Stimulated activated naive CD4-positive, alpha-beta T cell treated with Interleukin-2 at 50 U/mL for 16 hours (primary cell): ENCODE results near the gene ACTR1B.
"Not testable (repeated sequence)": the region's sequence is repeated elsewhere in the genome, so short reads cannot be mapped to it uniquely, and the experiment has no call there.

ENCODE experiments used
- DNase-seq: peaks from one replicate; lab custom pipeline; 2025; lab: John Stamatoyannopoulos, UW

Gene ACTR1B

GRCh38 chr2:97688062-97688827, 24.4 kb upstream of the ACTR1B start:
- DNase-seq = no peak

DNA sequence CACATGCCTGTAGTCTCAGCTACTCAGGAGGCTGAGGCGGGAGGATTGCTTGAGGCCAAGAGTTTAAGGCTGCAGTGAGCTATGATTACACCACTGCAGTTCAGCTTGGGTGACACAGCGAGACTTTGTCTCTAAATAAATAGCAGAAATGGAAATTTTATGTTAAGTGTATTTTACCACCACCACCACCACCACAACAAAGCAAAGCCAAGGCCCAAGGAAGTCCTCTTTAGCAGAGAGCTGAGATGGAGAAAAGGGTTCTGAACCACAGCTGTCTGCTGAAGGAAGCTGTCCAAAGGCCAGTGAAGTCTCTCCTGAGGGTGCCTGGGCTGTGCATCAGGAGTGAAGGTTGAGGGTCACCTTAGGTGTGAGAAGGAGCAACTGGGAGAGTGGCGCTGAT, 23.4 kb upstream of the ACTR1B start:
- not testable (repeated sequence) for DNase-seq

DNA sequence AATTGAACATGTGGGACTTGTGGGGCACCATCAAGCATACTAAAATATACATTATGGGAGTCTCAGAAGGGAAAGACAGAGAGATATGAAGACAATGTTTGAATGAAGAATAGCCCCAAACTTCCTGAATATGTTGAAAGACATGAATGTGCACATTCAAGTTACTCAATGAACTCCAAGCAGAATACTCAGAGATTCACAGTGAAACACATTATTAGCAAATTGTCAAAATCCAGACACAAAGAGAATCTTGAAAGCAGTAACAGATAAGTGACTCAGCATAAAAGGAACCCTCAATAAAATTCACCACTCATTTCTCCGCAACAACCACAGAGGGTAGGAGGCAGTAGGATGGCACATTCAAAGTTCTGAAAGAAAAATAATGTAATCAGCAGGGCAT, 14.5 kb upstream of the ACTR1B start:
- DNase-seq = no peak

GRCh38 chr2:97677480-97677879, 13.6 kb upstream of the ACTR1B start:
- DNase-seq = no peak

GRCh38 chr2:97676620-97677019, 12.8 kb upstream of the ACTR1B start:
- DNase-seq = no peak

DNA sequence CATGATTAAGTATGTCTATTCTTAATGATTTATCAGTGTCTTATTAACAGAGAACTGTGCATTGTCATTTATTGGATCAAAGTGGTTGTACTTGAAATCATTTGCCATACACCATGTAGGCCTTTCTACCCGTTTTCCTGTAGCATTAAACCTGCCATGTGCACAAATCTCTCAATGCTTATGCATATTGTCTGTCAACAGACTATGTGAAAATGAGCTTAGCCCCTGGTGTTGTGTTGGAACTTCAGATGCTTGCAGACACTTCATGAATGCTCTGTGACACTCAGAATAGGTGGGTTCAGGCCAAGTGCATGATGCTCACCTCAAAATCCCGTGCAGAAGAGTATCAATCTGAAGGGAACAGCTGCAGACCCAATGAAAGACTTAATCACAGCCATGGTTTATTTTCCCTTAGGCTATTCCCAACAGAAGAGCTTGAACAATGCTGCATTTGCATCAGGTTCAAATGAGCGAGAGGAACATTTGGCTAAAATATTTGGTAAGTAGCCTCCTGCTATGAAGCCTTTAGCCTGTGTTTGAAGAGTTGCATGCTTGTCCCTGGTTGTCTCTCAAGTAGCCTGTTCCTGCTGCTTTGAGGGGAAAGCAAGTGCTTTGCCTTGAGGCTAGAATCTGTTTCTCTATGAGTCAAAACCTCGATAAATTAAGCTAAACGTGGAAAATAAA, 11.7 kb upstream of the ACTR1B start:
- DNase-seq = no peak

DNA sequence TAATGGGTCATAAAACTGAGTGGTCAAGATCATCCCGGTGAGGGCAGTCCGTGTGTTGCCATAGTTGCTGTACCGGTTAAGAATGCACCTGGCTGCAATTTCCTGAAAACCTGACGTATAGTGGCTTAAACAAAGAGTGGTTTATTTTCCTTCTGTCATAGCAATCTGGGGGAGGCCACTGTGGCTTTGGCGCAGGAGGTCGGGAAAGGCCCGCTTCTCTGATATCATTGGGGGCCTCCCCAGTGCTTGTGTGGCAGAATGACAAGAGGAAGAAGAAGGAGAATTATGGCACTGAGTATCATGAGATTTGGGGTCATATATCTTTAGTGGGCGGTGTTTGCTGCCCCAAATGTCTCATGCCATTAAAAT, 10.1 kb upstream of the ACTR1B start:
- DNase-seq = peak; percentile 19

DNA sequence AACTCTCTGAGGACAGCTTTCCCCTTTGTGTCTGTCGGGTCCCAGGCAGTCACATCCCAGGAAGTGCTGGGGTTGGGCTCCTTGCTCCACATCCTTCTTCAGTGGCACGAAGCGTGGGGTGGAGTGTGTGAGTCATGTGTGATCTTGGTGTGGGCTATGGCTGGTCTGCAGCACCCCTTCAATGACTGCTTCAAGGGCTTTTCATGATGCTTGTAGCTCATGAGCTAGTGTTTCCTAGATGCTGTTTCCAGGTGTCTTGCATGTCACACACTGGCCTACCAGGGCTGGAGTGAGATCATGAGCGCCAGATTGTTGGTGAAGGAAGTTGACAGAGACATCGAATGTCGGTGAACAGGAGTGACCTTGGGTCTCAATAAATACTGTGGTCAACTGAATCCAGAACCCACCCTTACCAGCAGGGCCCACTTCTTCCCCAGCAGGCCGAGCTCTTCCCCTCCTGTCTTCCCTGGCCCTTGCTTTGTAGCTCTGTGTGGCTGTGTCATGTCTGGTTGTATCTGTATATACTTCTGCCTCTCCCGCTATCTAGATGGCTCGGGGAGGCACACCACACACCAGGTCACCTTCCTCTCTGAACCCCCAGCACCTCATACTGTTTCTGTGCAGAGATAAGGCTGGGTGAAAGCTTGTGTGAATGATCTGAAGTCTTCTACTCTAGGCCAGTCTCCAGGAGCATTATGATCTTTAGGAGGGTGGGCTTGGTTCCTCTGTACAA, 9.5 kb upstream of the ACTR1B start:
- no peak for DNase-seq

- not testable (repeated sequence) for DNase-seq
Measured at GRCh38 chr2:97672606-97673140, 8.8 kb upstream of the ACTR1B start.

GRCh38 chr2:97671526-97671925, 7.7 kb upstream of the ACTR1B start:
- DNase-seq = no peak

DNA sequence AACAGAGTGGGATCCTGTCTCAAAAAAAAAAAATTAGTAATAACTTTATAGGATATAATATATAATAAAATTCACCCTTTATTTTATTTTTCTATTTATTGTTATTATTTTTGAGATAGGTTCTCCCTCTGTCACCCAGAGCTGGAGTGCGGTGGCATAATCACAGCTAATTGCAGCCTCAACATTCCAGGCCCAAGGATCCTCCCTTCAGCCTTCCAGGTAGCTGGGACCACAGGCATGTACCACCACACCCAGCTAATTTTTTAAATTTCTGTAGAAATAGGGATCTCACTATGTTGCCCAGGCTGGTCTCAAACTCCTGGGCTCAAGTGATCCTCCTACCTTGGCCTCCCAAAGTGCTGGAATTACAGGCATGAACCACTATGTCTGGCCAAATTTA, 6.6 kb upstream of the ACTR1B start:
- DNase-seq = no peak

DNA sequence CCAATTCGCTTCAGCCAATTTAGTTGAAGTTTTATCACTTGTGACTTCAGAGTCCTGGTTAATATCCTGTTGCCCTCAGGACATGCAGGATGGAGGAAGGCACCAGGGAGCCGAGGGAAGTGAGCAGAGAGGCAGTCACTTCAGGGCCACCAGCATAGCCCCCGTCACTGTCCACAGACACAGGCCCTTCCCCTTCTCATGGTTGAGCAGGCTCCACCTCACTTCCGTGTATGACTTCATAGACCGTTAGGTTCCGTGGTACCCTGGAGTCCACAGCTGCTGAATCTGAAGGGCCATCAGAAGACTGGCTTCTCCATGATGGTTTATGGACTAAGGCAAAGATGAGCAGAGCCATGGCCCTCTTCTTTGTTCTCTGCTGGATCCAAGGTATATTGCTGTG, 5.6 kb upstream of the ACTR1B start, which contains the start of gene C2orf92:
C2orf92 (plus strand) TSS at position 266 of the 400 bp plus-strand sequence; CDS start at position 342, 76 bp downstream.
- DNase-seq = no peak

- no peak for DNase-seq
Measured at GRCh38 chr2:97664636-97664970, 759 bp upstream of the ACTR1B start.

DNA sequence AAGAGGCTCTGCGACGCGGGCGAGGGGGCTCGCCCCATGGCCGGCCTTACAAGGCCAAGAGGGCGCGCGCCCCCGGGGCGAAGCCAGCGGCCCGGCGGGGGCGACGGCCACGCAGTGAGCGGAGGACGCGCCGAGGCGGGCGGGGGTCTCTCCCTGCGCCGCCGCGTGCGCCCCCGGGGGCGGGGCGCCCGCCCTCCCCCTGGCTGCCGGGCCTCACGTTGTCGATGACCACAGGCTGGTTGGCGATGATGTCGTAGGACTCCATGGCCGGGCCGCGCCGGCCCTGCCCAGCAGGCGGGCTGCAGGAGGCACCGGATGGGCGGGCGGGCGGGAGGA, 250 bp downstream of the ACTR1B start:
- no peak for DNase-seq

DNA sequence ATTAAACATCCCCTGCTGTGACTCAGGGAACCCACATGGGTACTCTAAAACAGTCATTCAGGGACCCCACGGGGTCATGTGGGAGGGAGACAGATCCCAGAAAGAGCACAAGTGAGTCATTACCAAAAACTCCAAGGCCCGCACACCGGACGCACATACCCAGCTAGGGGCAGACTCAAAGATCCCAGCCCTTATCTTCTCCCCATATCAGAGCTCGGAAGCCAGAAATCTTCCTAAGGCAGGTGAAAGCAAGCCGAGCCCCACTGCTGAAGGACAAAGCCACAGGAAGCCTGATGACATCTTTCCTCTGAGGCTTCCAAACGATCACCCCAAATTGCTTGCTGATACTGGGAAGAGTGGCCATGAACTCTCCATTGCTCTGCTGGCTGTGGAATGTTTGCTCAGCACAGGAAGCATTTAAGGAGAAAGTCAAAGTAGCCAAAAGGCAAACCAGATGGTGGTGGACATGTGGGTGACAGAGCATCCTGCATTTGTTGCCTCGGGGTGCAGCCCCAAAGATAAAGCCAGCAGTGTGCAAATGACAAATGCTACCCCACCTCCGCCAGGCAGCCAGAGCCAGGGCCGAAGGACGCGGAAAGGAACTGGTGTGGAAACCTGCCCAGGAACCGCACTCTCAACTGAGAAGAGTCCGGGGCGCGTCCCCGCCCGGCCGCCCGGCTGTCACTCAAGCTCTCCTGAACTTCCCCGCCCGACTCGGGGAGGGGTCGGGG, 784 bp downstream of the ACTR1B start:
- peak; percentile 89 for DNase-seq

DNA sequence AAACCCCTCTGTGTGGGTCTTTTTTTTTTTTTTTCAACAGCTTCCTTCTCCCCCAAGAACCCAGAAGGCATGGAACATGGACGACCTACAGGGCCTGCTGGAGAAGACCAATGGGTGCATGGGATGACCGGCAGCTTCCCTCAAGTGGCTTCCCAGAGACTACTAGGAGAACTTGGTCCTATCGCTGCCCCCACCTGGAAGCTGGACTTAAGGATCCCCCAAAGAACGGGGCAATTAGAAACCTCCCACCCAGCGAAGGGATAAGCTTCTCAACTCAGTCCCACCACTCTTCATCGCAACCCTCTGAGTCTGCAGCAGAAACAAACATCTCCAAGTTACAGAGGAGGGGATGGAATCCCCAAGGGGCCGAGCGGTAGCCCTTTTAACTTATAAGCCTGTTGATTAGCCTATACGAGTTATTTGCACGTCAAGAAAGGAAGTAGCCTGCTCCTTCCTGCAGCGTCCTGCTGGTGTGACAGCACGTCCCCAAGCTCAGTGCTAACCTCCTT, 1.4 kb downstream of the ACTR1B start:
- no peak for DNase-seq

DNA sequence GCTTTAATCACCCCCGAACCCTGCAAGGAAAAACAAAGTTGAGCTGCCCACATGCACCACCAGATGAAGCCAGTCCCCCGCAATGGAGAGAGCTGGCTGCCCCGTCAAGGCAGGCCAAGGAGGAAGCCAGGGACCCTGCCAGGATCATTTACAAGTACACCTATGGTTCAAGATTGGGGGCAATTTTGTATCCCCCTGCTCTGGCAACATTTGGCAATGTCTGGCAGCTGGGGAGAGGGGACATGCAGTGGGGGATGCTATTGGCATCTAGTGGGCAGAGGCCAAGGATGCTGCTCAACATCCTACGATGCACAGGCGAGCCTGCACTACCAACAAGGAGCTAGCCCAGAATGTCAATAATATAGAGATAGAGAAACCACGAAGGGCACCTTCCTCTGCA, 1.9 kb downstream of the ACTR1B start:
- DNase-seq = no peak

DNA sequence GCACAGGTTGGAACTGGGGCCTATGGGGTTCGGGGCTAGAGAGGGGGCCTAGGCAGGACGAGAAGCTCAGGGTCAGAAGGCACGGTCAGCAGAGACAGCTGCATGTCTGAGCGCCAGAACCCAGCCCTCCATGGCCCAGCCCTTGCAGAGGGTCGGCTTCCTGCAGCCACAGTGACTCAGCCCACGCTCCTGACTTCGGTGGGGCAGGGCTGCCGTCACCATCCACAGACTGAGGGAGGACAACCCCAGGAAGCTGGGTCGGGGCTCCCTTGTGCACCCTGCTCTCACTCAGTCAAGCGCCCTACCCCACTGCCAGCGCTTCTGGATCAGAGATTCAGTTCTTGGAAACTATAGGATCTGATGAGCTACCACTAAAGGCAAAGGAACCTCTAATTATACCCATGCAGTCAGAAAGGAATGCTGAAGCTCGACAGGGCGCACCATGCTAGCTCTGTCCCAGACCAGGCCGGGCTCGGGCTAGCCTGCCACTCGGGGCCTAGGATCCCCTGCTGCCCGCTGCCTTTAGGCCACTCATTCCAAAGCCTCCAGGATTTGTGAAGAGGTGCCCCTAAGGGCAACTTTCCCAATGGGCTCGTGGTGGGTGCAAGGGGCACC, 3.0 kb downstream of the ACTR1B start:
- DNase-seq = no peak

DNA sequence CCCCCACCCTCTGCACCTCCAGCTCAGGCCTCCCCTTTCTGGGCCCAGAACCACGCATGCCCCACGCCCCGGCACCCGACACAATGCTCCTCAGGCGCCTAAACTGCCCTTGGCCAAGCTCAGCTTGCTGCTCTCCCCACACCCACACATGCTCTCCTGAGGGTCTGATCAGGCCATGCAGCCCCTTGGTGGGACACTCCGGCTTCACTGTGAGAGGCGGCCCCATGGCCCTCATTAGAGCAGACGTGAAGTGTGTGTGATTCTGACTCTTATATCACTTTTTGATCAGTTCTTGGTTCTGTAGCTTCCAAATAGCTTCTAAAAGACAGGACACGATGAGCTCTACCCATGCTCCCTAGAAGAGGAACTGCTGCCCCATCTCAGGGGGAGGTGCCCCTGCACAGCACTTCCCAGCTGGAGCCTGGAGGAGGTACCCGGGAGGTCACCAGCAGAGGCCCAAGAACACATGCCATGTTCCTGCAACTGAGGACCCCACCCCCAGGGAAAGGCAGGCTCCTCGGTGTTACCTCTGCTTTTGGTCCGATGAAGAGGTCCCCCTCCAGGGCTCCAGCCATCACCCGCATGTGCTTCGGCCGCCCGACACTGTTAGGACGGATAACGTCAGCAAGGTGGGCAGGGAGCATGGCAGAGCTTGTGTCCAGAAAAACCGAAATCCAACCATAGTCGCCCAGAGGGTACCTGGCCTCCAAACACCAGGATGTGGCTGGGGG, 3.6 kb downstream of the ACTR1B start:
- DNase-seq = no peak

- DNase-seq = no peak
Measured at GRCh38 chr2:97659256-97660043, 4.4 kb downstream of the ACTR1B start.
